ENCODE results near the gene CSH1.
"Not testable (repeated sequence)": the region's sequence is repeated elsewhere in the genome, so short reads cannot be mapped to it uniquely, and the experiment has no call there.

- TF ChIP-seq CTCF (IDR thresholded peaks at IDR 0.05; ENCODE audit: extremely low read depth in 1 of 2, insufficient read depth in 1 of 2, low read depth in 1 of 2, low read length in 2 of 2); POLR2A (IDR thresholded peaks at IDR 0.05; ENCODE audit: low read depth, low read length); POLR2AphosphoS5 (IDR thresholded peaks at IDR 0.05; ENCODE audit: insufficient read depth, low read depth, low read length); MAX (IDR thresholded peaks at IDR 0.05; ENCODE audit: insufficient read depth, insufficient read length); EZH2 (IDR thresholded peaks at IDR 0.05; ENCODE audit: borderline replicate concordance, low read depth, low read length, severe bottlenecking); FOS (IDR thresholded peaks at IDR 0.05; ENCODE audit: borderline replicate concordance, insufficient read depth, low read length): not testable (repeated sequence)
Measured at GRCh38 chr17:63871646-63872365, 24.6 kb downstream of the CSH1 start.
